ENCODE data around the gene PLB1.

DNA sequence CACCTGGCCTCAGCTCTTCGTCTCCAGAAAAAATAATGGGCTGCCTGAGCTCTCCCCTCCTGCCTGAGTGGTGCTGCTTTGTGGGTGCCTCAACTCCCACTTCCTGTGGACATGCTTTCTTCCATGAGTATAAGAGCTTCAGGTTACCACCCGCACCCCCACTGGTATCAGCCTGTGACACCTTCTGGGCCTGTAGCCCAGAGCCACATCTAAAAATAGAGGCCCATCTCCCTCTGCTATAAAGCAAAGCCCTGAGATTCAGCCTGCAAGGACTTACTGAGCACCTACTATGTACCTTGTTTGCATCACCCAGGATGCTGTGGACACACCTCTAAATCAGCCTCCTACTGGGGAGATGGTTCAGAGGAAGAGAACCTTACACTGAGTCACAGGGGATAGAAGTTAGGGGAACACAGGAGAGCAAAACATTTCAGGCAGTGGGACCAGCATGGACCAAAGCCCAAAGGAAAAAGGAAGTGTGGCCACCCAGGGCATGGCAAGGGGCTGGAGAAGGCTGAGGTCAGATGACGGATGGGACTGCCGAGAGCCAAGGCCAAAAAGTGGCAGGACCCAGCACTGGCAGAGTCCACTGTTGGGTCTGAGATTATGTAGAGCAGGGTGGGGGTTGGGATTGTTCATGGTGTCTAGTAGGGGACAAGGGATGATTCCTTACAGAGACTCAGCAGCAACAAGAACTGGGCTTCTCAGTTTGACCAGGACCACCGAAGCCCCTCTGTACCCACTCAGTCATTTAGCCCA is 132.0 kb downstream of the PLB1 start:
- TF ChIP-seq, protein P1, sequence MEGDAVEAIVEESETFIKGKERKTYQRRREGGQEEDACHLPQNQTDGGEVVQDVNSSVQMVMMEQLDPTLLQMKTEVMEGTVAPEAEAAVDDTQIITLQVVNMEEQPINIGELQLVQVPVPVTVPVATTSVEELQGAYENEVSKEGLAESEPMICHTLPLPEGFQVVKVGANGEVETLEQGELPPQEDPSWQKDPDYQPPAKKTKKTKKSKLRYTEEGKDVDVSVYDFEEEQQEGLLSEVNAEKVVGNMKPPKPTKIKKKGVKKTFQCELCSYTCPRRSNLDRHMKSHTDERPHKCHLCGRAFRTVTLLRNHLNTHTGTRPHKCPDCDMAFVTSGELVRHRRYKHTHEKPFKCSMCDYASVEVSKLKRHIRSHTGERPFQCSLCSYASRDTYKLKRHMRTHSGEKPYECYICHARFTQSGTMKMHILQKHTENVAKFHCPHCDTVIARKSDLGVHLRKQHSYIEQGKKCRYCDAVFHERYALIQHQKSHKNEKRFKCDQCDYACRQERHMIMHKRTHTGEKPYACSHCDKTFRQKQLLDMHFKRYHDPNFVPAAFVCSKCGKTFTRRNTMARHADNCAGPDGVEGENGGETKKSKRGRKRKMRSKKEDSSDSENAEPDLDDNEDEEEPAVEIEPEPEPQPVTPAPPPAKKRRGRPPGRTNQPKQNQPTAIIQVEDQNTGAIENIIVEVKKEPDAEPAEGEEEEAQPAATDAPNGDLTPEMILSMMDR (conservative IDR thresholded peaks at IDR 0.05; ENCODE audit: low read length), result no peak
- no peak for TF ChIP-seq EZH2phosphoT487 (IDR thresholded peaks at IDR 0.05; ENCODE audit: borderline replicate concordance, low read depth, low read length)
